K562 (cell line): Measurements from ENCODE around the gene FAAP100. TPM values are rescaled to one million over a fixed set of nuclear protein-coding genes. Genes with fewer than 3 reads are reported as not detected.

Experiments
- GTF2F1 ChIP-seq: IDR thresholded peaks from 2 replicates; pipeline ENCODE4 v1.6.1; 2011; ENCODE audit warnings: low read depth, low read length, improper control_type of control experiment
- KLF6 ChIP-seq: fragments of 250-450 bp; sonication (Bioruptor Pico); IDR thresholded peaks from 2 replicates; pipeline ENCODE4 v1.4.0; 2020; ENCODE audit warnings: mild to moderate bottlenecking, moderate library complexity, borderline replicate concordance
- SP1 ChIP-seq: sonication (generic); formaldehyde crosslinking; IDR thresholded peaks from 2 replicates; pipeline ENCODE4 v1.8.1; 2022; ENCODE audit warnings: mild to moderate bottlenecking, missing genetic modification reagents
- SP2 ChIP-seq: IDR thresholded peaks from 2 replicates; pipeline ENCODE4 v1.6.1; 2011; ENCODE audit warnings: mild to moderate bottlenecking, low read depth, low read length, moderate library complexity; ENCODE audit not compliant: poor library complexity, severe bottlenecking; ENCODE audit errors: extremely low read depth
- SRSF1 ChIP-seq: fragments of 200-400 bp; formaldehyde crosslinking; IDR thresholded peaks from 2 replicates; pipeline ENCODE4 v1.6.1; 2017; ENCODE audit warnings: mild to moderate bottlenecking, low read depth, low read length, moderate library complexity
- TOE1 ChIP-seq, 2 experiments: fragments of 450-650 bp in 1 of 2; sonication (generic) in 1 of 2; formaldehyde crosslinking in 1 of 2; IDR thresholded peaks; 2 replicates each; pipeline versions ENCODE4 v1.7.1 to v1.8.0; 2016 to 2022; ENCODE audit warnings: borderline replicate concordance in 2 of 2, mild to moderate bottlenecking in 2 of 2, antibody characterized with exemption in 1 of 2, inconsistent platforms in 1 of 2, low read depth in 1 of 2, missing genetic modification reagents in 1 of 2, moderate library complexity in 1 of 2
- YBX1 ChIP-seq: fragments of 450-650 bp; IDR thresholded peaks from 2 replicates; pipeline ENCODE4 v1.7.1; 2016; ENCODE audit warnings: mild to moderate bottlenecking
- YY1 ChIP-seq, 3 experiments: IDR thresholded peaks; 2 replicates each; pipeline ENCODE4 v1.6.1; 2011; ENCODE audit warnings: low read length in 2 of 3, mild to moderate bottlenecking in 2 of 3, moderate library complexity in 2 of 3, borderline replicate concordance in 1 of 3, control low read depth in 1 of 3, low read depth in 1 of 3; ENCODE audit not compliant: insufficient read depth in 3 of 3, insufficient replicate concordance in 2 of 3, control insufficient read depth in 1 of 3, insufficient read length in 1 of 3; ENCODE audit errors: extremely low read depth in 1 of 3
- ZBED1 ChIP-seq: IDR thresholded peaks from 2 replicates; pipeline ENCODE4 v1.6.1; 2014
- ZKSCAN3 ChIP-seq: fragments of 250-450 bp; sonication (Bioruptor Pico); IDR thresholded peaks from 2 replicates; pipeline ENCODE4 v1.4.0; 2020
- ZKSCAN8 ChIP-seq: fragments of 200-800 bp; sonication (Bioruptor generic); IDR thresholded peaks from 2 replicates; pipeline ENCODE4 v1.6.1; 2016; ENCODE audit warnings: missing genetic modification characterization, missing compliant biosample characterization
- ZNF140 ChIP-seq: fragments of 250-450 bp; sonication (Bioruptor Pico); IDR thresholded peaks from 2 replicates; pipeline ENCODE4 v1.8.0; 2021; ENCODE audit warnings: moderate library complexity, mild to moderate bottlenecking, inconsistent platforms
- ZNF24 ChIP-seq: fragments of 450-650 bp; IDR thresholded peaks from 2 replicates; pipeline ENCODE4 v1.6.1; 2016
- ZNF431 ChIP-seq: sonication (generic); formaldehyde crosslinking; IDR thresholded peaks from 2 replicates; pipeline ENCODE4 v1.8.0; 2022; ENCODE audit warnings: mild to moderate bottlenecking, missing genetic modification reagents
- ZNF668 ChIP-seq: fragments of 250-450 bp; sonication (Bioruptor Pico); IDR thresholded peaks from 2 replicates; pipeline ENCODE4 v1.8.0; 2022; ENCODE audit warnings: mild to moderate bottlenecking, inconsistent platforms
- polyA plus RNA-seq, 8 experiments: library from polyadenylated mRNA; depleted of rRNA in 4 of 8; stranded (reverse) in 5 of 8; unstranded in 3 of 8; fragments of >200 nt; fragmentation: Nextera tagmentation in 2 of 8; fragmentation: Illumina TruSeq in 1 of 8; extraction: Ambion mirVana in 2 of 8; extraction: Trizol in 1 of 8; gene quantifications; 2 replicates each; pipeline versions ENCODE4 v1.2.1 to v1.2.3, GENCODE V29; 2011 to 2014; ENCODE audit warnings: inconsistent platforms in 1 of 8, missing spikeins in 1 of 8
- total RNA-seq, 7 experiments: library from RNA; depleted of rRNA in 6 of 7; stranded (reverse); fragments of >200 nt in 6 of 7; fragmentation: Illumina TruSeq in 2 of 7; extraction: Trizol in 2 of 7; gene quantifications; 2 replicates each; pipeline versions ENCODE4 v1.2.1 to v1.2.3, GENCODE V29; 2011 to 2021; ENCODE audit warnings: low replicate concordance in 1 of 7
- TF ChIP-seq, protein P1 (sequence below), 2 experiments: fragments of 450-650 bp in 1 of 2; IDR thresholded peaks; 2 replicates each; pipeline ENCODE4 v1.6.1; 2011 to 2017; ENCODE audit warnings: low read depth in 2 of 2, antibody characterized with exemption in 1 of 2, borderline replicate concordance in 1 of 2, low read length in 1 of 2, mild to moderate bottlenecking in 1 of 2, mixed read lengths in 1 of 2; ENCODE audit not compliant: control insufficient read depth in 1 of 2
- TF ChIP-seq, protein P2 (sequence below): fragments of 450-650 bp; IDR thresholded peaks from 2 replicates; pipeline ENCODE4 v1.6.1; 2016; ENCODE audit warnings: low read depth, mild to moderate bottlenecking, moderate library complexity
- TF ChIP-seq, protein P3 (sequence below): fragments of 150-350 bp; conservative IDR thresholded peaks from 2 replicates; pipeline ENCODE4 v1.6.1; 2014; ENCODE audit warnings: low read length
- TF ChIP-seq, protein P4 (sequence below): fragments of 450-650 bp; IDR thresholded peaks from 2 replicates; pipeline ENCODE4 v1.6.1; 2016

Gene FAAP100
- total and polyA plus RNA-seq, 9 of the 15 experiments (the other 6 are each of a cell fraction or from before 2014, with no cell fraction given), result 0.31 to 51.2 (median 12.6) TPM

DNA sequence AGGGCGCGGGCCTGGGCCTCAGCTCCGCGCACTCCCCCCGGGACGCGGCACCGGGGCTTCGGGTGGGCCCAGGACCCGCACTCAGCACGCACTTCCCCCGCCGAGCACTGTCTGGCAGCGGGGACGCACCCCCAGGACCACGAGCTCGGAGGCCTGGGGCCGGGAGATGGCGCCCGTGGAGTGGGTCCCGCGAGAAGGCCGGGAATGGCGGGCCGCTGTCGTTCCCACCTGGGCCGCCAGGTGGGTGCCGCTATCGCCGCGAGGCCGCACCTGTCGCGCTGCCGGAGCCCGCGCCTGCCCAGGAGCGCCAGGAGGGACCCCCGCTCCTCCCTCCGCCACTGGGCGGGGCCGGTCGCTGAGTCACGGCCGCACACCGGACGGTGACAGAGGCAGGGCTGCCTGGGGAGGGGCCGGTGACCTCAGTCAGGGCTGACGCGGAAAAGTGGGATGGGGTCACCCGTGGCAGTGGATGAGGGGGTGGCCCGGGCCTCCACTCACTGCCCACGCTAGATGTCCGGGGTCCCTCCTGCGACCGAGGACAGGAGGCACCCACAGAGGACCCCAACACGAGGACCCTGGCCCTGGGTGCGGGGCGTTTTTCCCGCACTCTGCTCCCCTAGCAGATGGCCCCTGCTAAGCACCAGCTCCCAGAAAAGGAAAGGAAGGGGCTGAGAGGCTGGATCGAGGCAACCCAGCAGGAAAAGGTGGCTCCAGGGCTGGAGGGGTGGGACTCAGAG lies 32.7 kb downstream of the FAAP100 start (continued):
- TF ChIP-seq ZNF431 (CRISPR knock-in tag) (no peak), YBX1 (no peak), ZNF140 (CRISPR knock-in tag) (no peak), GTF2F1 (no peak), SP1 (CRISPR knock-in tag) (peak; percentile 35; the same call in 1 of the 2 replicates), ZNF668 (no peak), ZNF24 (no peak), SRSF1 (0 out of 2 replicates have a peak, but pooled peaks have one; percentile 46), YY1 (IDR thresholded peaks at IDR 0.05; ENCODE audit: borderline replicate concordance in 1 of 3, control insufficient read depth in 1 of 3, extremely low read depth in 1 of 3, insufficient read depth in 3 of 3, insufficient read length in 1 of 3, insufficient replicate concordance in 2 of 3, low read depth in 1 of 3, low read length in 2 of 3) (peak; percentile 10 to 65 (median 61)), SP2 (no peak), KLF6 (CRISPR knock-in tag) (no peak), ZBED1 (peak; percentile 77; the same call in 1 of the 2 replicates), ZKSCAN8 (CRISPR knock-in tag) (no peak), ZKSCAN3 (no peak), TOE1 (IDR thresholded peaks at IDR 0.05; ENCODE audit: borderline replicate concordance) (0 out of 2 replicates have a peak, but pooled peaks have one; percentile 17), TOE1 (CRISPR knock-in tag; IDR thresholded peaks at IDR 0.05; ENCODE audit: borderline replicate concordance, low read depth) (no peak)
- TF ChIP-seq, protein P1, sequence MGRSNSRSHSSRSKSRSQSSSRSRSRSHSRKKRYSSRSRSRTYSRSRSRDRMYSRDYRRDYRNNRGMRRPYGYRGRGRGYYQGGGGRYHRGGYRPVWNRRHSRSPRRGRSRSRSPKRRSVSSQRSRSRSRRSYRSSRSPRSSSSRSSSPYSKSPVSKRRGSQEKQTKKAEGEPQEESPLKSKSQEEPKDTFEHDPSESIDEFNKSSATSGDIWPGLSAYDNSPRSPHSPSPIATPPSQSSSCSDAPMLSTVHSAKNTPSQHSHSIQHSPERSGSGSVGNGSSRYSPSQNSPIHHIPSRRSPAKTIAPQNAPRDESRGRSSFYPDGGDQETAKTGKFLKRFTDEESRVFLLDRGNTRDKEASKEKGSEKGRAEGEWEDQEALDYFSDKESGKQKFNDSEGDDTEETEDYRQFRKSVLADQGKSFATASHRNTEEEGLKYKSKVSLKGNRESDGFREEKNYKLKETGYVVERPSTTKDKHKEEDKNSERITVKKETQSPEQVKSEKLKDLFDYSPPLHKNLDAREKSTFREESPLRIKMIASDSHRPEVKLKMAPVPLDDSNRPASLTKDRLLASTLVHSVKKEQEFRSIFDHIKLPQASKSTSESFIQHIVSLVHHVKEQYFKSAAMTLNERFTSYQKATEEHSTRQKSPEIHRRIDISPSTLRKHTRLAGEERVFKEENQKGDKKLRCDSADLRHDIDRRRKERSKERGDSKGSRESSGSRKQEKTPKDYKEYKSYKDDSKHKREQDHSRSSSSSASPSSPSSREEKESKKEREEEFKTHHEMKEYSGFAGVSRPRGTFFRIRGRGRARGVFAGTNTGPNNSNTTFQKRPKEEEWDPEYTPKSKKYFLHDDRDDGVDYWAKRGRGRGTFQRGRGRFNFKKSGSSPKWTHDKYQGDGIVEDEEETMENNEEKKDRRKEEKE (IDR thresholded peaks at IDR 0.05; ENCODE audit: borderline replicate concordance in 1 of 2, control insufficient read depth in 1 of 2, low read depth in 2 of 2, low read length in 1 of 2), result no peak
- TF ChIP-seq, protein P2, sequence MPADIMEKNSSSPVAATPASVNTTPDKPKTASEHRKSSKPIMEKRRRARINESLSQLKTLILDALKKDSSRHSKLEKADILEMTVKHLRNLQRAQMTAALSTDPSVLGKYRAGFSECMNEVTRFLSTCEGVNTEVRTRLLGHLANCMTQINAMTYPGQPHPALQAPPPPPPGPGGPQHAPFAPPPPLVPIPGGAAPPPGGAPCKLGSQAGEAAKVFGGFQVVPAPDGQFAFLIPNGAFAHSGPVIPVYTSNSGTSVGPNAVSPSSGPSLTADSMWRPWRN, result no peak
- TF ChIP-seq, protein P3, sequence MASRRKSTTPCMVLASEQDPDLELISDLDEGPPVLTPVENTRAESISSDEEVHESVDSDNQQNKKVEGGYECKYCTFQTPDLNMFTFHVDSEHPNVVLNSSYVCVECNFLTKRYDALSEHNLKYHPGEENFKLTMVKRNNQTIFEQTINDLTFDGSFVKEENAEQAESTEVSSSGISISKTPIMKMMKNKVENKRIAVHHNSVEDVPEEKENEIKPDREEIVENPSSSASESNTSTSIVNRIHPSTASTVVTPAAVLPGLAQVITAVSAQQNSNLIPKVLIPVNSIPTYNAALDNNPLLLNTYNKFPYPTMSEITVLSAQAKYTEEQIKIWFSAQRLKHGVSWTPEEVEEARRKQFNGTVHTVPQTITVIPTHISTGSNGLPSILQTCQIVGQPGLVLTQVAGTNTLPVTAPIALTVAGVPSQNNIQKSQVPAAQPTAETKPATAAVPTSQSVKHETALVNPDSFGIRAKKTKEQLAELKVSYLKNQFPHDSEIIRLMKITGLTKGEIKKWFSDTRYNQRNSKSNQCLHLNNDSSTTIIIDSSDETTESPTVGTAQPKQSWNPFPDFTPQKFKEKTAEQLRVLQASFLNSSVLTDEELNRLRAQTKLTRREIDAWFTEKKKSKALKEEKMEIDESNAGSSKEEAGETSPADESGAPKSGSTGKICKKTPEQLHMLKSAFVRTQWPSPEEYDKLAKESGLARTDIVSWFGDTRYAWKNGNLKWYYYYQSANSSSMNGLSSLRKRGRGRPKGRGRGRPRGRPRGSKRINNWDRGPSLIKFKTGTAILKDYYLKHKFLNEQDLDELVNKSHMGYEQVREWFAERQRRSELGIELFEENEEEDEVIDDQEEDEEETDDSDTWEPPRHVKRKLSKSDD, result no peak
- TF ChIP-seq, protein P4, sequence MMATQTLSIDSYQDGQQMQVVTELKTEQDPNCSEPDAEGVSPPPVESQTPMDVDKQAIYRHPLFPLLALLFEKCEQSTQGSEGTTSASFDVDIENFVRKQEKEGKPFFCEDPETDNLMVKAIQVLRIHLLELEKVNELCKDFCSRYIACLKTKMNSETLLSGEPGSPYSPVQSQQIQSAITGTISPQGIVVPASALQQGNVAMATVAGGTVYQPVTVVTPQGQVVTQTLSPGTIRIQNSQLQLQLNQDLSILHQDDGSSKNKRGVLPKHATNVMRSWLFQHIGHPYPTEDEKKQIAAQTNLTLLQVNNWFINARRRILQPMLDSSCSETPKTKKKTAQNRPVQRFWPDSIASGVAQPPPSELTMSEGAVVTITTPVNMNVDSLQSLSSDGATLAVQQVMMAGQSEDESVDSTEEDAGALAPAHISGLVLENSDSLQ, result peak; percentile 48; the same call in 1 of the 2 replicates
